GM03348 (cell line): Measurements from ENCODE around the gene SH3D19.
"Not testable (repeated sequence)": the region's sequence is repeated elsewhere in the genome, so short reads cannot be mapped to it uniquely, and the experiment has no call there.

Experiments
- DNase-seq: peaks from one replicate; pipeline ENCODE4 v3.0.0; 2012; ENCODE audit warnings: low spot score

SH3D19 gene

GRCh38 chr4:151321586-151321985, 3.8 kb downstream of the SH3D19 start:
- no peak for DNase-seq

DNA sequence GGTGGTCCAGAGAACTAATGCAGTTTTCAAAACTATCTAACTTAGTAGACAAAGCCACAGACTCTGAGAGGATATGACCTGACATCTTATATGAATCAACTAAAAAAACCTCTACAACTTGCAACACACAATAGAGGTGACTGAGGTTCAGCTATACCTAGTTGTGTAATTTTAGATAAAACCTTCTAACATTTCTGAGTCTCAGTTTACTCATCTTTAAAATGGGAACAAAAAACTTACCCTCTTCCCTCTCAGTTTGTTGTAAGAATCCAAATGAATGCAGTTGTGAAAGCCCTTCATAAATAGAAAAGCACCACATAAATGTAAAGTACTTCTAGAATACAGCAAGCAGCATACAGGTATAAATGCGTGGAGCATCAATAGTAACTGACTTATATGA, 5.9 kb downstream of the SH3D19 start:
- DNase-seq, result no peak

DNA sequence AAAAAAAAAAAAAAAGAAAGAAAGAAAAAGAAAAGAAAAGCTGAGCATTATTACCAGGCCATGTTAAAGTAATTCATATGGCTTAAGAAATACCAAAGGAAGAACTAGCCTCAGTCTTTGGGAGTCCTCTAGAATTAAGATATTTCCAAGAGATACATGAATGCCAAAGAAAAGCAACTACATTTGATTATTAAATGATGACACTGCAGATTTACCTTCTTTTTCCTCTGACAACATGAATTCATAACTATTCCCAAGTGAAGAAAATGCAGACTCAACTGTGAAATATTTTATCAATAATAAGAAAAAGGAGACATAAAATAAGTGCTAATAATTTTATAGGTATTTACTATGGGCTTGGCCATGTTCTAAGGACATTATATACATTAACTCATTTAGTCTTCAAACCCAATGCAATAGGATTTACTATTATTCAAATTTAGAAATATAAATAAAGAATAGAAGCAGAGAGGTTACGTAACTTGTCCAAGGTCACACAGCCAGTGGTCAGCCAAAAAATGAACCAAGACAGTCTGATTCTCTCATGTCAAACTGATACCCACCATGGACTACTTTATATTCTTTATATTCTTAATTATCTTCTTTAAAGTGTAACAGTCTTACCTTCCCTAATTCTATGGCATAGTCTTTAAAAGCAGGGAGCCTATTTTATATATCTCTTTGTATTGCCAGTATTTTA, 6.9 kb downstream of the SH3D19 start:
- DNase-seq, result no peak

GRCh38 chr4:151316645-151317044, 8.8 kb downstream of the SH3D19 start:
- no peak for DNase-seq

- peak; percentile 32 for DNase-seq
Measured at GRCh38 chr4:151315212-151315886, 10.1 kb downstream of the SH3D19 start.

GRCh38 chr4:151314479-151314878, 10.9 kb downstream of the SH3D19 start:
- DNase-seq, result no peak

GRCh38 chr4:151314010-151314355, 11.4 kb downstream of the SH3D19 start:
- DNase-seq, result no peak

DNA sequence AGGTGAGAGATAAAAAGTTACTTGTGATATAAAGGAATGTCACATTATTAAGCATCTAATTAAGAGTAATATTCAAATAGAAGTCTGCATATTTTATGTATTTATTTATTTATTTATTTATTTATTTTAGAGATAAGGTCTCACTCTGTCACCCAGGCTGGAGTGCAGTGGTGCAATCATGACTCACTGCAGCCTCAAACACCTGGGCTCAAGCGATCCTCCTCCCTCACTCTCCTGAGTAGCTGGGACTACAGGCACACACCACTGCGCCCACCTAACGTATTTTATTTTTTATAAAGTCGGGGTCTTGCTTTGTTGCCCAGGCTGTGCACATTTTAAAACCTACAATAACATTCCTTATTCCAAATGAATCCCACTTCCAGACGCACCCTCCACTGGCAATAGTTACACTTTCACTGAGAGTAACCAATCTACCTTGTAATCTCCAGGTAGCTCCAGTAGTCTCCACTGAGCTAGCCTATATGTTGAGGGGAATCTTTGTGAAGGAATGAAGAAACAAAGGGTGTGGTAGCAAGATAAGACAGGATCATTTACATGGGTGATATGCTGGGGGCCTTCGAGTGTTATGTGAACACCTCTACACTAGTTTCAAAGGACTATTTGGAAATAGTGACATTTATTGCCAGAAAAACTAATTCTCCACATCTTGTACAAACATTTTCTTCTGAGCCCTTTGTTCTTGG, 11.9 kb downstream of the SH3D19 start:
- no peak for DNase-seq

DNA sequence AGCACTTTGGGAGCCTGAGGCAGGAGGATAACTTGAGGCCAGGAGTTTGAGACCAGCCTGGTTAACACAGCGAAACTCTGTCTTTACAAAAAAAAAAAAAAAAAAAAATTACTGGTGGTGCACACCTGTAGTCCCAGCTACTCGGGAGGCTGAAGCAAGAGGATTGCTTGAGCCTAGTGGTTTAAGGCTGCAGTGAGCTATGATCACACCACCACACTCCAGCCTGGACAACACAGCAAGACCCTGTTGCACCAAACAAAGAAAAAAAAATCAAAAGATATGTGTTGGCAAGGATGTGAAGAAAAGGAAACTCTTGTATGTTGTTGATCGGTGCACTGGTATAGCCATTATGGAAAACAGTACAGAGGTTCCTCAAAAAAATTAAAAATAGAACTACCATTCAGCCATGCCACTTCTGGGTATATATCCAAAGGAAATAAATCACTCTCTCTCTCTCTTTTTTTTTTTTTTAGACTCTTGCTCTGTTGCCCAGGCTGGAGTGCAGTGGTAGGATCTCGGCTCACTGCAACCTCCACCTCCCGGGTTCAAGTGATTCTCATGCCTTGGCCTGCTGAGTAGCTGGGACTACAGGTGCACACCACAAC, 15.2 kb downstream of the SH3D19 start:
- DNase-seq, result no peak

DNA sequence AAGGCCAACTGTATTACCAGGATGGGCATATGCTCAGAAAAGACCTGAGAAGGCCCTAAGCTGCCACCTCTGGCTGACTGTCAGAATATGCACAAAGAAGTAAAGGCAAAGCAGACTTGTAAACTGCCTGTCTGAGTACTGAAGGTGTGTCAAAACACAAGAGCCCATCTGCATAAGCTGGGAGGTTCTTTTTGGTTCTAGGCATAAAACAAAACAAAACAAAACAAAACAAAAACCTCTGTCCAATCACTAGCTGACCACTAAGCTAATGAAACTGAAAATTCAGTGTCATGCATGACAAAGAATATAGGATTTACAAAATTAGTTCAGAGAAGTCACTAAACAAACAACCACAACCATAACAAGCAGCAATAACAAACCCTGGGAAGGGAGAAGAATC, 20.6 kb downstream of the SH3D19 start:
- no peak for DNase-seq

GRCh38 chr4:151304226-151304625, 21.2 kb downstream of the SH3D19 start:
- DNase-seq, result no peak

GRCh38 chr4:151302432-151302831, 23.0 kb downstream of the SH3D19 start:
- DNase-seq, result peak; percentile 24

GRCh38 chr4:151297170-151297569, 28.2 kb downstream of the SH3D19 start:
- no peak for DNase-seq

DNA sequence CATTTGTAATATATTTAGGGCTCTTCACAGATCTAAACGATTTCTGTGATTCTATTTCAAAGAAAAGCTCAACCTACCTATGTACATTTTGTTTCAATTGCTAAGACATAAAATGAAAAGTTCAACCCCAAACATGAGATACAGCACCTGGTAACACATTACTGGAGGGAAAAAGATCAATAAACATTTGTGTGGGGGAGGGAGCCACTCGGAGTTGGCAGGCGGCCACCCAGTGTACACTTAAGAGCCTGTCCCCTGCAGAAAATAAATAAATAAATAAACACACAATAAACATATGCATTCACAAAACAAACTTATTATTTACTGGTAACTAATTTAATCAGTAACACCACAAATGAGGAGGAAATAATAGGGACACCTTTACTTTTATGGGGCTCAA, 29.2 kb downstream of the SH3D19 start:
- no peak for DNase-seq

DNA sequence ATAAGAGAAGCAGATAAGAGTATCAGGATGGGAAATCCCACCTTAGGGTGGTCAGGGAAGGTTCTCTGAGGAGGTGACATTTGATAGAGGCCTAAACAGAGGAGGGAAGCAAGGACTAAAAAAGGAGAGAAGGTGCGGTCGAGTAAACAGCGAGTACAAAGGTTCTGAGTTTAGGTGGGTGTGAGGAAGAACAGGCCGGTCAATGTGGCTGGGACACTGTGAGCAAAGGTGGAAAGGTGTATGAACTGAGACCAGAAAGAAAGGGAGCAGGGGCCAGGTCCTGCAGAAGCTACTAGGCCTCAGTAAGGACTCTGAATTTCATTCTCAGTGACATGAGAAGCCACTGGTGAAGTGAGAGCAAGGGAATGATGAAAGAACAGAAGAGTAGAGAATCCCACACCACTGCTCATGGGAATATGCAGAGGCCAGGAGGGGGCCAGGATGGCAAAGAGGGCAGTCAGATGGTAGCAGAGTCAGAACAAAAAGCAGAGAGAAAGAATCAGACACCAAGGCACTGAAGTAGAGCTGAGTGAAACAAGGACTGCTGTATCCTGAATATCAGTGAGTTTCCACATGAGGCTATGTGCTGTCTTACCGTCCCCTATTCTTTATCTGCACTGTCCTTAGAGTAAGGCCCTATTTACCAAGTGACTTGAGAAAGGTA, 30.4 kb downstream of the SH3D19 start:
- no peak for DNase-seq

- no peak for DNase-seq
Measured at GRCh38 chr4:151292038-151292437, 33.4 kb downstream of the SH3D19 start.

DNA sequence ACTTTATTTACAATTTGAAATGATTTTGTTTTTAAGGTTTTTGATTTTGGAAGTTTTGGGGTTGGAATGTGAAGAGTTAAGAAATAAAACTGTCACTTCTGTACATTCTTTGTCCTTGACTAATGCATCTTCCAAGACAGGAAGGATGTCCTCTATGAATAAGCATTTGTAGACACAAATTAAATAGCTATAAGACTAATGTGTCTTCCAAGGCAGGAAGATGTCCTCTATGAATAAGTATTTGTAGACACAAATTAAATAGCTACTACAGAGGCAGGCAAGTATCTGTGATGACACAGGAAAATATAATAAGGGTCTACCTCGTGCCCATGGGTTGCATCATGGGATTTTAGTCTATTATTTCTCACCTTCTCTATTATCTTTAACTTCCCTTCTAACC, 33.9 kb downstream of the SH3D19 start:
- DNase-seq, result peak; percentile 25

- no peak for DNase-seq
Measured at GRCh38 chr4:151287409-151287808, 38.0 kb downstream of the SH3D19 start.

DNA sequence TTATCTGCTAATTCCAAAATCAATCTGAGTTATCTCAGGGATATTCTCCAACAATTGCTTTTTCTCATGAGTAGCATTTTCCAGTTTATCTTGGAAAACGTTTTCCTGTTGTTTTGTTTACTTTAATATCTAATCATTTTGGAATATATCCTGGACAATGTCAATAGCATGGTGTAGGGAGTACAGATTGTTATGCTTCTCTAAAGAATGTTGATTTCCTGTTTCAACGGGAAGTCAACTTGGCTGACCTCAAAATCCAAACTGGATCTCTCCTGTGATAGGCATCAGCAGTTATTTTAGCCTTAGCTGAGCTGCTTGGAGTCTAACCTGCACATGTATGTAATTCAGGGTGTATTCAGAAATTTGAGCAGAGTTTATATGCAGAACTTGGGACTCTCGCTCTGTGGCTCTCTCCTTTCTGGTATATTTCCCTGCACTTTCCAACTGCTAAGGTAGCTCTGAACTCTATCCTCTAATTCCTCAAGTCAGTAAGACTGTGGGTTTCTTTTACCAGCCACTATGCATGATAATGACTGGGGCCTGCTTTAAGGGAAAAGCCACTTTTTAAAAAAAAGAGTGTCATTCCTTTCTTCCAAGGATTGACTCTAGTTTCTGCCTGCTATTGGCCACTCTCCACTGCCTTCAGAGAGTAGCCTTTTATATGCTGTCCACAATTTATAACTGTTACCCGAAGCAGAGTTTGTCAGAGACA, 40.7 kb downstream of the SH3D19 start:
- DNase-seq, result no peak

DNA sequence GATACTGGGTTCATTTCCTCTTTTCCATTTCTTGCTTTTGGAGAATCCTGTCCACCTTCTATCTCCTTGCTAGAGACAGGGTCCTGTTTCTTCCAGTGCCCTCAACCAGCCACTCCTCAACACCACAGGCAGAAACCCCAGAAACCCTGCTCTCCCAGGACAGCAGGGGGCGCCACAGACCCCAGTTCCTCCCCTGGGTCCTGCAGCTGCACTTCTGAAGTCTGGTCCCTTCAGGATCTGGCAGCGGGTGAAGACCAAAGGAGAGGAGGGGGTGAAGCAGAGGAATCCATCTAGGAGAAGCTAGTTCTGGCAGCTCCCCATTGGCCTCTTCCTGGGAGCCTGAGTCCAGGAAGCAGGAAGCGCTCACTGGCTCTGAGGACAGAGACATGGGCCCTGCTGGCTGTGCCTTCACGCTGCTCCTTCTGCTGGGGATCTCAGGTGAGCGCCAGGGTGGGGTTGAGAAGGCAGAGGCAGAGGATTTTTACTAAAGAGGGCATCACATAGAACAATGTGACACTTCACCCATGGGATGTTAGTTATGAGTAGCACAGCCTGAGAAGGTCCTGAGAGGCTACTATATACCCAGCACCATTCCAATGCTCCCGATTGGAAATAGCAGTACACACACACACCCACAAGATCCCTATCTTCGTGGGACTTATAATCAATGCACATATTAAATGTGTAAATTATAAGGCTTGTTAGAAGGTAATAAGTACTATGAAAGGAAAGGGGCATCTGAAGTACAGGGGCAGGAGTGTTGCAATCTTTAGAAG, 48.4 kb downstream of the SH3D19 start, which contains the start of gene PRSS48:
PRSS48 (plus strand) TSS at position 375 of the 776 bp plus-strand sequence; CDS start at position 387, 12 bp downstream.
- peak; percentile 81 for DNase-seq

GRCh38 chr4:151268905-151269304, 56.5 kb downstream of the SH3D19 start:
- DNase-seq, result not testable (repeated sequence)
